H9 (cell line): ENCODE measurements around the gene UPP1. TPM values are rescaled to one million over a fixed set of nuclear protein-coding genes. Genes with fewer than 3 reads are reported as not detected.

ENCODE experiments used
- DNase-seq: peaks from one replicate; pipeline ENCODE4 v3.0.0-alpha.2; 2017
- H2AFZ ChIP-seq: one replicate; pipeline ENCODE4 v1.6.1; 2013; ENCODE audit warnings: mild to moderate bottlenecking, low read length, control low read depth, moderate library complexity
- H2AK5ac ChIP-seq: 2 replicates; pipeline ENCODE4 v1.6.1; 2013; ENCODE audit warnings: low read length, control low read depth, mixed read lengths; ENCODE audit not compliant: insufficient read length
- H2BK120ac ChIP-seq: one replicate; pipeline ENCODE4 v1.6.1; 2013; ENCODE audit warnings: low read depth, mild to moderate bottlenecking, low read length, control low read depth, inconsistent platforms; ENCODE audit not compliant: poor library complexity, severe bottlenecking
- H2BK12ac ChIP-seq: 2 replicates; pipeline ENCODE4 v1.6.1; 2013; ENCODE audit warnings: low read length, control low read depth, mixed read lengths, low read depth; ENCODE audit not compliant: insufficient read length
- H2BK15ac ChIP-seq: 2 replicates; pipeline ENCODE4 v1.6.1; 2013; ENCODE audit warnings: low read depth, low read length, control low read depth
- H2BK20ac ChIP-seq: one replicate; pipeline ENCODE4 v1.6.1; 2013; ENCODE audit warnings: low read depth, mild to moderate bottlenecking, low read length, control low read depth, inconsistent platforms; ENCODE audit not compliant: poor library complexity, severe bottlenecking
- H2BK5ac ChIP-seq: 2 replicates; pipeline ENCODE4 v1.6.1; 2013; ENCODE audit warnings: low read length, control low read depth, mixed read lengths; ENCODE audit not compliant: insufficient read length
- H3K14ac ChIP-seq: 2 replicates; pipeline ENCODE4 v1.6.1; 2013; ENCODE audit warnings: low read length, control low read depth; ENCODE audit not compliant: insufficient read depth
- H3K18ac ChIP-seq: 2 replicates; pipeline ENCODE4 v1.6.1; 2013; ENCODE audit warnings: low read depth, mild to moderate bottlenecking, mixed read lengths, low read length, control low read depth; ENCODE audit not compliant: insufficient read length
- H3K23ac ChIP-seq: 2 replicates; pipeline ENCODE4 v1.6.1; 2013; ENCODE audit warnings: low read length, control low read depth, mixed read lengths, low read depth; ENCODE audit not compliant: insufficient read length
- H3K23me2 ChIP-seq: 2 replicates; pipeline ENCODE4 v1.6.1; 2013; ENCODE audit warnings: low read depth, mild to moderate bottlenecking, mixed read lengths, low read length, control low read depth; ENCODE audit not compliant: insufficient read length, poor library complexity, severe bottlenecking
- H3K27ac ChIP-seq: 2 replicates; pipeline ENCODE4 v1.5.1; 2013; ENCODE audit warnings: low read length, control low read depth, mixed read lengths, low read depth; ENCODE audit not compliant: insufficient read length
- H3K27me3 ChIP-seq: 2 replicates; pipeline ENCODE4 v1.6.1; 2013; ENCODE audit warnings: low read length, control low read depth, inconsistent platforms; ENCODE audit not compliant: insufficient read depth
- H3K4ac ChIP-seq: 2 replicates; pipeline ENCODE4 v1.6.1; 2013; ENCODE audit warnings: low read depth, mild to moderate bottlenecking, control low read depth, inconsistent platforms, low read length, moderate library complexity
- H3K4me1 ChIP-seq: 2 replicates; pipeline ENCODE4 v1.6.1; 2013; ENCODE audit warnings: low read length, control low read depth, inconsistent platforms; ENCODE audit not compliant: insufficient read depth
- H3K4me2 ChIP-seq: 2 replicates; pipeline ENCODE4 v1.6.1; 2013; ENCODE audit warnings: low read length, control low read depth, mixed read lengths; ENCODE audit not compliant: insufficient read length, insufficient read depth
- H3K56ac ChIP-seq: 2 replicates; pipeline ENCODE4 v1.6.1; 2013; ENCODE audit warnings: low read depth, mild to moderate bottlenecking, mixed read lengths, low read length, control low read depth; ENCODE audit not compliant: insufficient read length
- H3K79me1 ChIP-seq: 2 replicates; pipeline ENCODE4 v1.6.1; 2013; ENCODE audit warnings: low read depth, mild to moderate bottlenecking, moderate library complexity, low read length, control low read depth, inconsistent platforms; ENCODE audit not compliant: insufficient read depth, poor library complexity, severe bottlenecking
- H3K79me2 ChIP-seq: 2 replicates; pipeline ENCODE4 v1.6.1; 2013; ENCODE audit warnings: low read length, control low read depth, inconsistent platforms; ENCODE audit not compliant: insufficient read depth
- H3K9ac ChIP-seq: 2 replicates; pipeline ENCODE4 v1.6.1; 2013; ENCODE audit warnings: low read length, control low read depth, mixed read lengths; ENCODE audit not compliant: insufficient read length; ENCODE audit errors: extremely low read depth
- H3K9me3 ChIP-seq: one replicate; pipeline ENCODE4 v1.6.1; 2013; ENCODE audit warnings: low read depth, low read length, inconsistent platforms; ENCODE audit not compliant: control insufficient read depth
- H3T11ph ChIP-seq: one replicate; pipeline ENCODE4 v1.6.1; 2013; ENCODE audit warnings: mild to moderate bottlenecking, low read length, control low read depth, inconsistent platforms
- H4K20me1 ChIP-seq: one replicate; pipeline ENCODE4 v1.6.1; 2013; ENCODE audit not compliant: control insufficient read depth, insufficient read length, insufficient read depth
- H4K5ac ChIP-seq: 2 replicates; pipeline ENCODE4 v1.6.1; 2013; ENCODE audit warnings: low read depth, mild to moderate bottlenecking, mixed read lengths, low read length, control low read depth; ENCODE audit not compliant: insufficient read length
- H4K8ac ChIP-seq: replicated peaks from 2 replicates; pipeline ENCODE4 v1.6.1; 2013; ENCODE audit warnings: low read length, control low read depth, mixed read lengths, low read depth; ENCODE audit not compliant: insufficient read length
- H4K91ac ChIP-seq: 2 replicates; pipeline ENCODE4 v1.6.1; 2013; ENCODE audit warnings: low read depth, mild to moderate bottlenecking, moderate library complexity, mixed read lengths, low read length, control low read depth; ENCODE audit not compliant: insufficient read length
- H3K27ac Mint-ChIP-seq, 3 experiments: 2 replicates in 2 of 3; 3 replicates in 1 of 3; pipeline ENCODE4 v1.8.0; 2020 to 2021; ENCODE audit warnings: mixed read lengths in 3 of 3, mild to moderate bottlenecking in 1 of 3, moderate library complexity in 1 of 3
- H3K27me3 Mint-ChIP-seq: 2 replicates; pipeline ENCODE4 v1.8.0; 2021; ENCODE audit warnings: low read depth, mild to moderate bottlenecking, moderate library complexity, mixed read lengths
- H3K36me3 Mint-ChIP-seq, 3 experiments: 2 replicates in 2 of 3; 3 replicates in 1 of 3; pipeline ENCODE4 v1.8.0; 2020 to 2021; ENCODE audit warnings: low read depth in 3 of 3, mixed read lengths in 3 of 3; ENCODE audit not compliant: insufficient read depth in 1 of 3
- H3K4me1 Mint-ChIP-seq, 2 experiments: 2 replicates each; pipeline ENCODE4 v1.8.0; 2020; ENCODE audit warnings: mixed read lengths in 2 of 2
- H3K4me3 Mint-ChIP-seq, 2 experiments: 2 replicates in 1 of 2; 3 replicates in 1 of 2; pipeline ENCODE4 v1.8.0; 2020 to 2021; ENCODE audit warnings: mild to moderate bottlenecking in 2 of 2, mixed read lengths in 2 of 2, moderate library complexity in 1 of 2
- H3K9me3 Mint-ChIP-seq, 2 experiments: 2 replicates in 1 of 2; 3 replicates in 1 of 2; pipeline ENCODE4 v1.8.0; 2020; ENCODE audit warnings: mild to moderate bottlenecking in 2 of 2, mixed read lengths in 2 of 2, moderate library complexity in 1 of 2
- WGBS: extraction: QIAGEN DNeasy Blood & Tissue Kit; methylation state at CpG from one replicate; pipeline ENCODE4 v1.1.7; 2013; ENCODE audit warnings: missing lambda C conversion rate, low lambda C conversion rate, mixed read lengths; ENCODE audit not compliant: insufficient read length; ENCODE audit errors: extremely low coverage; 5-methylcytosine and 5-hydroxymethylcytosine counted together
- total RNA-seq: library from RNA; stranded (reverse); gene quantifications from 2 replicates; pipeline ENCODE4 v1.2.1, GENCODE V29; 2021
- TF ChIP-seq, protein P1 (sequence below): fragments of 200-600 bp; sonication (generic); conservative IDR thresholded peaks from 3 replicates; pipeline ENCODE4 v1.8.0; 2021; ENCODE audit warnings: antibody characterized with exemption, mild to moderate bottlenecking

The UPP1 gene
- total RNA-seq, 1 experiment from 2014 or later = 34.2 TPM

DNA sequence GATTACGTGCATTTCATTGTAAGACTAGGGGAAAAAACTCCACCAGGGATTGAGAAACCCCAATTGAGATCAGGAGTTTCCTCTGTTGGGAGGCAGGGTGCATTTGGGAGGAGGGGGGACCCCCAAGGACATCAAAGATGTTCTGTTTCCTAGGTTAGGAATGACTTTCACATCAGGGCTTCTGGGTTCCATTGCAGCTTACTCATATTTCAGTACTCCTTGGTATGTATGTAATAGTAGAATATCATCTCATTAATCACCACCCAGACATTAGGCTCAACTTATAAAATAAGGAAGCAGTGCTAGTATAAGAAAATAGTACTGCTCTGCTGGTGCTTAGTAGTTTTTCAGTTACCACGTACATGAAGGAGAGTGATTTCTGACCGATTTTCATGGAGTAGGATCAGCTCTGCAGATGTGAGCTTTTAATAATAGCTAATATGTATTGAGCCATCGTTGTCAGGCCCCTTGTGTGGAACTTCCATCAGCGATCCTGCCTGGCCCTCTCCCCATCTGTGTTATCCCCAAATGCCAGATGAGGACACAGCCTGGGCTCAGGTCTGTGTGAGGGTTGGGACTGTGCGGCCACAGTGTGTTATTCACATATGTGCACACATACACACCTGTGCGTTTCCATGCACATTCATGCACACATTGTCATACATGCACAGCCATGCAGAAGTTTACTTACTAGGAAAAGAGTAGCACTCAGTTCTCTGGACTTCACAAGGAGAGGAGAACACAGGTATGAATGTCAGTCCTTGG, 23.5 kb downstream of the UPP1 start:
- Histone ChIP-seq H3K4me1 (no peaks in the 10 kb centered on the region), H3K9me3 (no peaks in the 10 kb centered on the region), H2BK12ac (no peak overlapping the region), H4K5ac (no peak overlapping the region), H3T11ph (no peak overlapping the region), H3K9ac (no peak overlapping the region), H3K14ac (no peak overlapping the region), H2BK20ac (no peak overlapping the region), H4K91ac (no peak overlapping the region), H3K27ac (no peak overlapping the region), H2BK120ac (no peak overlapping the region), H2AK5ac (no peak overlapping the region), H4K8ac (no peak overlapping the region), H3K23ac (no peak overlapping the region), H3K79me1 (no peaks in the 10 kb centered on the region), H3K27me3 (no peaks in the 10 kb centered on the region), H3K56ac (no peak overlapping the region), H3K23me2 (no peaks in the 10 kb centered on the region), H2AFZ (no peak overlapping the region), H3K4me2 (no peak overlapping the region), H4K20me1 (no peaks in the 10 kb centered on the region), H2BK15ac (no peak overlapping the region), H3K4ac (no peak overlapping the region), H3K79me2 (no peaks in the 10 kb centered on the region), H2BK5ac (no peak overlapping the region), H3K18ac (no peak overlapping the region)
- Mint-ChIP-seq H3K36me3 (peaks cover 9 to 17% (median 12%) of the 10 kb centered on the region in 3 experiments), H3K4me3 (no peak overlapping the region), H3K27ac (no peak overlapping the region), H3K27me3 (no peaks in the 10 kb centered on the region; the same call in 1 of the 2 replicates), H3K9me3 (peaks cover 2 to 3% of the 10 kb centered on the region in 2 experiments; a peak in 3 of 5 replicates), H3K4me1 (peaks cover 15 to 26% of the 10 kb centered on the region in 2 experiments)
- DNase-seq = no peak
- TF ChIP-seq, protein P1, sequence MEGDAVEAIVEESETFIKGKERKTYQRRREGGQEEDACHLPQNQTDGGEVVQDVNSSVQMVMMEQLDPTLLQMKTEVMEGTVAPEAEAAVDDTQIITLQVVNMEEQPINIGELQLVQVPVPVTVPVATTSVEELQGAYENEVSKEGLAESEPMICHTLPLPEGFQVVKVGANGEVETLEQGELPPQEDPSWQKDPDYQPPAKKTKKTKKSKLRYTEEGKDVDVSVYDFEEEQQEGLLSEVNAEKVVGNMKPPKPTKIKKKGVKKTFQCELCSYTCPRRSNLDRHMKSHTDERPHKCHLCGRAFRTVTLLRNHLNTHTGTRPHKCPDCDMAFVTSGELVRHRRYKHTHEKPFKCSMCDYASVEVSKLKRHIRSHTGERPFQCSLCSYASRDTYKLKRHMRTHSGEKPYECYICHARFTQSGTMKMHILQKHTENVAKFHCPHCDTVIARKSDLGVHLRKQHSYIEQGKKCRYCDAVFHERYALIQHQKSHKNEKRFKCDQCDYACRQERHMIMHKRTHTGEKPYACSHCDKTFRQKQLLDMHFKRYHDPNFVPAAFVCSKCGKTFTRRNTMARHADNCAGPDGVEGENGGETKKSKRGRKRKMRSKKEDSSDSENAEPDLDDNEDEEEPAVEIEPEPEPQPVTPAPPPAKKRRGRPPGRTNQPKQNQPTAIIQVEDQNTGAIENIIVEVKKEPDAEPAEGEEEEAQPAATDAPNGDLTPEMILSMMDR = no peak
- no CpG with 5 or more reads among the region's 7 CpGs for WGBS
